Naive thymus-derived CD4-positive, alpha-beta T cell (primary cell): ENCODE measurements around the gene KCNH1. TPM values are rescaled to one million over a fixed set of nuclear protein-coding genes. Genes with fewer than 3 reads are reported as not detected.

Experiments used
- ATAC-seq: fragments of 150-1000 bp; cut with Tn5 transposase; 2 replicates; pipeline ENCODE4 v1.10.0; 2021; ENCODE audit warnings: mild to moderate bottlenecking, moderate library complexity
- CTCF ChIA-PET: fragments of 350-600 bp; sonication (Branson Sonifier 250); formaldehyde crosslinking; loops from one replicate; lab custom pipeline; 2021; ENCODE audit warnings: antibody characterized with exemption; lab: Charles Lee
- POLR2A ChIA-PET: fragments of 350-600 bp; sonication (Branson Sonifier 250); formaldehyde crosslinking; loops from one replicate; lab custom pipeline; 2021; ENCODE audit warnings: antibody characterized with exemption, inconsistent platforms; lab: Charles Lee
- DNase-seq, 9 donors: peaks; one replicate each; pipeline versions ENCODE4 v3.0.0 to v3.0.0-alpha.2; 2020 to 2022; ENCODE audit warnings: mixed read lengths in 1 of 9
- H3K27ac ChIP-seq: one replicate; pipeline ENCODE4 v1.7.0; 2013; ENCODE audit warnings: mild to moderate bottlenecking, low read depth, low read length, moderate library complexity
- H3K27me3 ChIP-seq, 2 donors: one replicate each; pipeline ENCODE4 v1.7.0; 2013; ENCODE audit warnings: low read length in 2 of 2, mild to moderate bottlenecking in 2 of 2, moderate library complexity in 2 of 2; ENCODE audit not compliant: control insufficient read depth in 2 of 2, insufficient read depth in 2 of 2
- H3K36me3 ChIP-seq, 3 experiments: 1 replicate in 2 of 3; 2 replicates in 1 of 3; pipeline ENCODE4 v1.7.0; 2013; ENCODE audit warnings: low read length in 3 of 3, mild to moderate bottlenecking in 3 of 3, moderate library complexity in 1 of 3; ENCODE audit not compliant: insufficient read depth in 3 of 3, control insufficient read depth in 2 of 3
- H3K4me1 ChIP-seq, 2 donors: one replicate each; pipeline ENCODE4 v1.7.0; 2013; ENCODE audit warnings: low read length in 2 of 2, mild to moderate bottlenecking in 2 of 2, moderate library complexity in 1 of 2; ENCODE audit not compliant: control insufficient read depth in 2 of 2, insufficient read depth in 2 of 2
- H3K4me3 ChIP-seq: 2 replicates; pipeline ENCODE4 v1.7.0; 2013; ENCODE audit warnings: mild to moderate bottlenecking, low read length
- H3K9me3 ChIP-seq, 3 experiments: 1 replicate in 2 of 3; 2 replicates in 1 of 3; pipeline ENCODE4 v1.7.0; 2013; ENCODE audit warnings: low read length in 3 of 3; ENCODE audit not compliant: control insufficient read depth in 2 of 3
- H3K27ac Mint-ChIP-seq, 9 donors: one replicate each; pipeline ENCODE4 v1.8.0; 2020 to 2022; ENCODE audit warnings: mixed read lengths in 9 of 9, mild to moderate bottlenecking in 8 of 9, moderate library complexity in 5 of 9, inconsistent platforms in 2 of 9
- H3K27me3 Mint-ChIP-seq, 5 donors: one replicate each; pipeline ENCODE4 v1.8.0; 2021 to 2022; ENCODE audit warnings: mixed read lengths in 5 of 5, mild to moderate bottlenecking in 1 of 5
- H3K36me3 Mint-ChIP-seq, 5 donors: one replicate each; pipeline ENCODE4 v1.8.0; 2020 to 2022; ENCODE audit warnings: mixed read lengths in 5 of 5, mild to moderate bottlenecking in 3 of 5, inconsistent platforms in 1 of 5
- H3K4me1 Mint-ChIP-seq, 7 donors: one replicate each; pipeline ENCODE4 v1.8.0; 2020 to 2022; ENCODE audit warnings: mixed read lengths in 7 of 7, mild to moderate bottlenecking in 3 of 7, inconsistent platforms in 1 of 7
- H3K4me3 Mint-ChIP-seq, 10 donors: one replicate each; pipeline ENCODE4 v1.8.0; 2020 to 2022; ENCODE audit warnings: mild to moderate bottlenecking in 10 of 10, mixed read lengths in 10 of 10, moderate library complexity in 6 of 10, inconsistent platforms in 2 of 10
- H3K9me3 Mint-ChIP-seq, 11 donors: one replicate each; pipeline ENCODE4 v1.8.0; 2020 to 2022; ENCODE audit warnings: mixed read lengths in 11 of 11, mild to moderate bottlenecking in 4 of 11, inconsistent platforms in 1 of 11, moderate library complexity in 1 of 11
- intact Hi-C, 2 donors: fragments of 100-400 bp; cut with micrococcal nuclease; formaldehyde crosslinking; loops; one replicate each; pipeline ENCODE4 v1.15.1; 2023
- polyA plus RNA-seq, 2 donors: library from polyadenylated mRNA; unstranded; fragments of 300-500 nt; fragmentation: Illumina TruSeq; gene quantifications; one replicate each; pipeline ENCODE4 v1.2.3, GENCODE V29; 2021
- total RNA-seq, 6 experiments: library from RNA in 5 of 6; stranded (reverse) in 5 of 6; gene quantifications; 1 replicate in 5 of 6; 2 replicates in 1 of 6; pipeline ENCODE4 v1.2.3 and lab custom pipeline; 2021 to 2026

Gene KCNH1
- total and polyA plus RNA-seq, 7 experiments from 2014 or later = not detected

- Mint-ChIP-seq H3K36me3 (no peaks in the 10 kb centered on the region), H3K27ac (no peak overlapping the region)
Measured at GRCh38 chr1:210920716-210921694, 212.9 kb downstream of the KCNH1 start.

GRCh38 chr1:210920258-210920657 lies 213.7 kb downstream of the KCNH1 start:
- ChIA-PET POLR2A (no interaction called here), CTCF (no interaction called here)
- H3K36me3 ChIP-seq = no peaks in the 10 kb centered on the region
- no peak overlapping the region for H3K27ac Mint-ChIP-seq
- DNase-seq (no peak), ATAC-seq (no peak)
- no peak overlapping the region for H3K27ac ChIP-seq
- H3K9me3 ChIP-seq = no peaks in the 10 kb centered on the region
- no peaks in the 10 kb centered on the region for H3K4me1 ChIP-seq
- H3K4me1 Mint-ChIP-seq = no peaks in the 10 kb centered on the region
- H3K4me3 Mint-ChIP-seq = no peak overlapping the region
- H3K27me3 Mint-ChIP-seq = peaks cover 4 to 48% (median 14%) of the 10 kb centered on the region in 5 donors
- no peaks in the 10 kb centered on the region for H3K27me3 ChIP-seq
- peaks cover 0 to 8% (median 2%) of the 10 kb centered on the region in 11 donors for H3K9me3 Mint-ChIP-seq
- no peak overlapping the region for H3K4me3 ChIP-seq
- no peaks in the 10 kb centered on the region for H3K36me3 Mint-ChIP-seq
- intact Hi-C loops = no loop called here

More at GRCh38 chr1:210920716-210921694, 212.9 kb downstream of the KCNH1 start:
- DNase-seq (no peak), ATAC-seq (no peak)
- no peaks in the 10 kb centered on the region for H3K27me3 ChIP-seq
- Mint-ChIP-seq H3K4me3 (no peak overlapping the region), H3K4me1 (no peaks in the 10 kb centered on the region), H3K9me3 (peaks cover 0 to 12% (median 2%) of the 10 kb centered on the region in 11 donors), H3K27me3 (peaks cover 4 to 42% (median 14%) of the 10 kb centered on the region in 5 donors)
- CTCF ChIA-PET = no interaction called here
- intact Hi-C loops = no loop called here
- POLR2A ChIA-PET = no interaction called here
- H3K36me3 ChIP-seq = no peaks in the 10 kb centered on the region
- H3K9me3 ChIP-seq = no peaks in the 10 kb centered on the region
- no peak overlapping the region for H3K27ac ChIP-seq
- no peaks in the 10 kb centered on the region for H3K4me1 ChIP-seq
- no peak overlapping the region for H3K4me3 ChIP-seq

GRCh38 chr1:210918893-210919292 lies 215.1 kb downstream of the KCNH1 start:
- Histone ChIP-seq H3K4me1 (no peaks in the 10 kb centered on the region), H3K36me3 (no peaks in the 10 kb centered on the region), H3K27ac (no peak overlapping the region), H3K4me3 (no peak overlapping the region), H3K27me3 (no peaks in the 10 kb centered on the region), H3K9me3 (no peaks in the 10 kb centered on the region)
- Mint-ChIP-seq H3K4me1 (no peaks in the 10 kb centered on the region), H3K9me3 (peaks cover 0 to 5% (median 0%) of the 10 kb centered on the region in 11 donors), H3K36me3 (no peaks in the 10 kb centered on the region), H3K4me3 (no peak overlapping the region), H3K27me3 (peaks cover 4 to 45% (median 7%) of the 10 kb centered on the region in 5 donors), H3K27ac (no peak overlapping the region)
- ATAC-seq (no peak), DNase-seq (no peak)
- ChIA-PET CTCF (no interaction called here), POLR2A (no interaction called here)
- intact Hi-C loops = no loop called here

- Histone ChIP-seq H3K4me1 (no peaks in the 10 kb centered on the region), H3K9me3 (no peaks in the 10 kb centered on the region), H3K36me3 (no peaks in the 10 kb centered on the region), H3K27ac (no peak overlapping the region), H3K4me3 (no peak overlapping the region), H3K27me3 (no peaks in the 10 kb centered on the region)
- ATAC-seq = no peak
- CTCF ChIA-PET = no interaction called here
- Mint-ChIP-seq H3K27ac (no peak overlapping the region), H3K36me3 (no peaks in the 10 kb centered on the region), H3K4me3 (no peak overlapping the region), H3K9me3 (peaks cover 0 to 5% (median 0%) of the 10 kb centered on the region in 11 donors), H3K27me3 (peaks cover 0 to 40% (median 5%) of the 10 kb centered on the region in 5 donors), H3K4me1 (no peaks in the 10 kb centered on the region)
- DNase-seq = no peak
- intact Hi-C loops = no loop called here
- POLR2A ChIA-PET = no interaction called here
Measured at GRCh38 chr1:210917560-210918169, 216.3 kb downstream of the KCNH1 start.

GRCh38 chr1:210916548-210916947 lies 217.4 kb downstream of the KCNH1 start:
- Mint-ChIP-seq H3K4me3 (no peak overlapping the region), H3K27ac (no peak overlapping the region), H3K27me3 (peaks cover 5 to 35% (median 8%) of the 10 kb centered on the region in 5 donors), H3K36me3 (no peaks in the 10 kb centered on the region), H3K9me3 (peaks cover 0 to 1% (median 0%) of the 10 kb centered on the region in 11 donors), H3K4me1 (no peaks in the 10 kb centered on the region)
- CTCF ChIA-PET = no interaction called here
- no peak overlapping the region for H3K27ac ChIP-seq
- ATAC-seq (no peak), DNase-seq (no peak)
- intact Hi-C loops = no loop called here
- no peaks in the 10 kb centered on the region for H3K27me3 ChIP-seq
- no peak overlapping the region for H3K4me3 ChIP-seq
- POLR2A ChIA-PET = no interaction called here
- H3K9me3 ChIP-seq = no peaks in the 10 kb centered on the region
- no peaks in the 10 kb centered on the region for H3K36me3 ChIP-seq
- H3K4me1 ChIP-seq = no peaks in the 10 kb centered on the region

GRCh38 chr1:210915890-210916507 lies 217.9 kb downstream of the KCNH1 start:
- no peak for DNase-seq
- H3K27me3 Mint-ChIP-seq = peaks cover 6 to 32% (median 8%) of the 10 kb centered on the region in 5 donors
- no peaks in the 10 kb centered on the region for H3K36me3 ChIP-seq
- H3K4me1 ChIP-seq = no peaks in the 10 kb centered on the region
- ChIA-PET CTCF (no interaction called here), POLR2A (no interaction called here)
- no peaks in the 10 kb centered on the region for H3K4me1 Mint-ChIP-seq
- no peaks in the 10 kb centered on the region for H3K36me3 Mint-ChIP-seq
- intact Hi-C loops = no loop called here
- H3K9me3 ChIP-seq = no peaks in the 10 kb centered on the region
- no peak overlapping the region for H3K4me3 ChIP-seq
- H3K27ac ChIP-seq = no peak overlapping the region
- H3K9me3 Mint-ChIP-seq = no peaks in the 10 kb centered on the region
- no peak for ATAC-seq
- H3K27me3 ChIP-seq = no peaks in the 10 kb centered on the region
- no peak overlapping the region for H3K4me3 Mint-ChIP-seq
- H3K27ac Mint-ChIP-seq = no peak overlapping the region
